GM18861 (cell line): Measurements from ENCODE around the gene PPP1R14B.

Experiments used
- ATAC-seq: cut with Tn5 transposase; IDR thresholded peaks from one replicate; pipeline ENCODE4 v1.9.1; 2021; ENCODE audit not compliant: unreplicated experiment

PPP1R14B gene

GRCh38 chr11:64246871-64247728 lies at the start of gene PPP1R14B:
Gene PPP1R14B (minus strand): TSS chr11:64246943. CDS start chr11:64246673, 270 bp downstream.
- no peak for ATAC-seq

GRCh38 chr11:64296236-64296635 lies 49.5 kb upstream of the PPP1R14B start:
- ATAC-seq, result no peak

- ATAC-seq, result no peak
Observed at GRCh38 chr11:64295760-64296159, 49.0 kb upstream of the PPP1R14B start.

GRCh38 chr11:64294774-64295173 lies 48.0 kb upstream of the PPP1R14B start:
- no peak for ATAC-seq

- no peak for ATAC-seq
Observed at GRCh38 chr11:64292460-64293254, 45.9 kb upstream of the PPP1R14B start.

GRCh38 chr11:64291752-64292459 lies 45.2 kb upstream of the PPP1R14B start:
- no peak for ATAC-seq

GRCh38 chr11:64291262-64291751 lies 44.6 kb upstream of the PPP1R14B start, which contains the start of gene KCNK4:
Gene KCNK4 (plus strand): TSS chr11:64291302. CDS start chr11:64293019, 1,717 bp downstream.
- no peak for ATAC-seq

GRCh38 chr11:64290352-64291261 lies 43.9 kb upstream of the PPP1R14B start:
- no peak for ATAC-seq

GRCh38 chr11:64289002-64289564 lies 42.3 kb upstream of the PPP1R14B start:
- no peak for ATAC-seq

GRCh38 chr11:64288353-64288750 lies 41.6 kb upstream of the PPP1R14B start:
- no peak for ATAC-seq

- no peak for ATAC-seq
Observed at GRCh38 chr11:64287676-64288352, 41.1 kb upstream of the PPP1R14B start.

GRCh38 chr11:64286801-64287159 lies 40.0 kb upstream of the PPP1R14B start:
- no peak for ATAC-seq

- no peak for ATAC-seq
Observed at GRCh38 chr11:64285885-64286800, 39.4 kb upstream of the PPP1R14B start.

- peak; percentile 51 for ATAC-seq
Observed at GRCh38 chr11:64284962-64285884, 38.5 kb upstream of the PPP1R14B start, which contains the start of gene GPR137. Gene GPR137 (plus strand): TSS chr11:64285848. CDS start chr11:64286525, 677 bp downstream.

GRCh38 chr11:64284048-64284961 lies 37.6 kb upstream of the PPP1R14B start, which contains the start of gene BAD:
Gene BAD (minus strand): TSS chr11:64284665. CDS start chr11:64284368, 297 bp downstream.
- ATAC-seq, result peak; percentile 59

GRCh38 chr11:64283092-64283491 lies 36.3 kb upstream of the PPP1R14B start:
- no peak for ATAC-seq
